ENCODE measurements around the gene DNAH12.
"Not testable (repeated sequence)": the region's sequence is repeated elsewhere in the genome, so short reads cannot be mapped to it uniquely, and the experiment has no call there.

The DNAH12 gene

DNA sequence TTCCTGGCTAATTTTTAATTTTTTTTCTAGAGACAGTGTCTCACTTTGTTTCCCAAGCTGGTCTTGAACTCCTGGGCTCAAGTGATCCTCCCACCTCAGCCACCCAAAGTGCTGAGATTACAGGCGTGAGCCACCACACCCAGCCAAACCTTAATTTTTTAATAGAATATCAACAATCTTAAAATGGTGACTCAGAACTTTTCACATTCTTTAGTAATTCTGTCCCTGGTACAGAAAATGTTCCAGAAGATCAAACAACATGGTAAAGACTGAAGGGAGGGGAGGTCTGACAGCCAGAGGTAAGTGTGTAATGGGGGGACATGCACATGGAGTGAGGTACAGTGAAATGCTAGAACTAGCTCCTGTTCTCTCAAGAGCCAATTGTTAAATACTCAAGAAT, 38.2 kb downstream of the DNAH12 start:
- Histone ChIP-seq H3K4me3 (ENCODE audit: low read length) (no peak overlapping the region), H3K27me3 (ENCODE audit: control insufficient read depth, insufficient read depth, low read length) (no peaks in the 10 kb centered on the region)

DNA sequence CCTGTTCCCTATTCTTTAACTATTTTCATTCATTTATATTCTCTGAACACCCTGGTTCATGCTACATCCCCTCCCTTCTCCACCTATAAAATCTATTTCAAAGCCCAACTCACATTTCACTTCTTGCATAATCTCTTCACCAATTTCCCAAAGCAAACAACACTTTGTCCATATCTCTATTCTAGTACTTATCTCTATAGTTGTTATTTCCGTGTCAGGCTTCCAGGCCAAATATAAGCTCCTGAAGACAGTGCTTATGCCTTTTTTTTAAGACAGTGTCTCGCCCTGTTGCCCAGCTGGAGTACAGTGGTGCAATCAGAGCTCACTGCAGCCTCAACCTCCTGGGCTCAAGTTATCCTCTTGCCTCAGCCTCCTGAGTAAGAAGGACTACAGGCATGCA, 43.6 kb downstream of the DNAH12 start:
- H3K27me3 ChIP-seq (ENCODE audit: control insufficient read depth, insufficient read depth, low read length), result no peaks in the 10 kb centered on the region
- no peaks in the 10 kb centered on the region for H3K4me1 ChIP-seq (ENCODE audit: control insufficient read depth, insufficient read depth, low read length)
- H3K36me3 ChIP-seq (ENCODE audit: control insufficient read depth, insufficient read depth, low read length), result no peaks in the 10 kb centered on the region
- no peak overlapping the region for H3K27ac ChIP-seq (ENCODE audit: low read depth, low read length)
- H3K9ac ChIP-seq (ENCODE audit: low read length), result no peak overlapping the region
- no peak overlapping the region for H3K4me3 ChIP-seq (ENCODE audit: low read length)

More for the DNA sequence above, 38.2 kb downstream of the DNAH12 start:
- no peaks in the 10 kb centered on the region for H3K4me1 ChIP-seq (ENCODE audit: control insufficient read depth, insufficient read depth, low read length)
- no peak overlapping the region for H3K9ac ChIP-seq (ENCODE audit: low read length)
- no peaks in the 10 kb centered on the region for H3K36me3 ChIP-seq (ENCODE audit: control insufficient read depth, insufficient read depth, low read length)
- H3K27ac ChIP-seq (ENCODE audit: low read depth, low read length), result no peak overlapping the region

DNA sequence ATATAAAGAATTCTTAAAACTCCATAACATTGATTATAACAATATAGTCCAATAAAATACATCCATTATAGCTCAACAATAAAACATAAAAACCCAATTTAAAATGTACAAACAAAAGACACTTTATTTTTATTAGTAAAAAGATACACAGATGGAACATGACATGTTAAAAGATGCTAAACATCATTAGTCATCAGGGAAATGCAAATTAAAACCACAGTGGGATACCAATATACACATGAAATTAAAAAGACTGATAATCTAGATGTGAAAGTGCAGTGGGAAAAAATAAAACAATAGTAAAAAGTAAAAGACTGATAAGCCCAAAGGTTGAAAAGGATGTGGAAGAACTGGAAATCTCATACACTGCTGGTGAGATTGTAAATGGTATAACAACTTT, 46.2 kb downstream of the DNAH12 start:
- H3K27me3 ChIP-seq (ENCODE audit: control insufficient read depth, insufficient read depth, low read length), result no peaks in the 10 kb centered on the region
- H3K4me1 ChIP-seq (ENCODE audit: control insufficient read depth, insufficient read depth, low read length), result no peaks in the 10 kb centered on the region
- no peaks in the 10 kb centered on the region for H3K36me3 ChIP-seq (ENCODE audit: control insufficient read depth, insufficient read depth, low read length)
- no peak overlapping the region for H3K4me3 ChIP-seq (ENCODE audit: low read length)
- H3K27ac ChIP-seq (ENCODE audit: low read depth, low read length), result no peak overlapping the region
- no peak overlapping the region for H3K9ac ChIP-seq (ENCODE audit: low read length)

DNA sequence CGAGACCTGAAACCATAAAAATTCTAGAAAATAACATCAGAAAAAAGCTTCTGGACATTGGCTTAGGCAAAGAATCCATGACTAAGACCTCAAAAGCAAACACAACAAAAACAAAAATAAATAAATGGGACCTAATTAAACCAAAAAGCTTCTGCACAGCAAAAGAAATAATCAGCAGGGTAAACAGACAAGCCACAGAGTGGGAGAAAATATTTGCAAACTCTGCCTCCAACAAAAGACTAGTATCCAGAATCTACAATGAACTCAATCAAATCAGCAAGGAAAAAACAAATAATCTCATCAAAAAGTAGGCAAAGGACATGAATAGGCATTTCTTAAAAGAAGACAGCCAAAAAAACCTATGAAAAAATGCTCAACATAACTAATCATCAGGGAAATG, 59.6 kb downstream of the DNAH12 start:
- H3K27ac ChIP-seq (ENCODE audit: low read depth, low read length), result no peak overlapping the region
- H3K4me1 ChIP-seq (ENCODE audit: control insufficient read depth, insufficient read depth, low read length), result no peaks in the 10 kb centered on the region
- no peak overlapping the region for H3K4me3 ChIP-seq (ENCODE audit: low read length)
- H3K27me3 ChIP-seq (ENCODE audit: control insufficient read depth, insufficient read depth, low read length), result no peaks in the 10 kb centered on the region
- H3K9ac ChIP-seq (ENCODE audit: low read length), result no peak overlapping the region
- no peaks in the 10 kb centered on the region for H3K36me3 ChIP-seq (ENCODE audit: control insufficient read depth, insufficient read depth, low read length)

DNA sequence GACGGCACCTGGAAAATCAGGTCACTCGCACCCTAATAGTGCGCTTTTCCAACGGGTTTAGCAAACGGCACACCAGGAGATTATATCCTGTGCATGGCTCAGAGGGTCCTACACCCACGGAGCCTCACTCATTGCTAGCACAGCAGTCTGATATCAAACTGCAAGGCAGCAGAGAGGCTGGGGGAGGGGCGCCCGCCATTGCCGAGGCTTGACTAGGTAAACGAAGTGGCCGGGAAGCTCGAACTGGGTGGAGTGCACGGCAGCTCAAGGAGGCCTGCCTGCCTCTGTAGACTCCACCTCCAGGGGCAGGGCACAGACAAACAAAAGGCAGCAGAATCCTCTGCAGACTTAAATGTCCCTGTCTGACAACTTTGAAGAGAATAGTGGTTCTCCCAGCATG, 67.0 kb downstream of the DNAH12 start:
- not testable (repeated sequence) for H3K27me3 ChIP-seq (ENCODE audit: control insufficient read depth, insufficient read depth, low read length)

DNA sequence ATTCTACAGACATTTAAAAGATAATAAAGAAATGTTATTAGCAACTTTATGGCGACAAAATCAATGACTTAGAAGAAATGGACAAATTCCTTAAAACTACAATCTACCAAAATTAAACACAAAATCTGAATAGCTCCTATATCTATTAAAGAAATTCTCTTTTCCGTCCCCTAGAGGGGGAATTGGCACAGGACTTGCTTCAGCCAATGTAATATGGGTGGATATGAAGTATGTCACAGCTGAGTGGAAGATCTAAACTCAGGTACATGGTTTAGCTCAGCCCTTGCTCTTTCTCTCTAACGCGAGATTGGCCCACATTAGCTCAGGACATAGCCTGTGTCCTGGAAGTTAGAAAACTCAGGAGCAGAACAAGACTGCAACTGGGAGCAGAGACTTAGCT, 79.3 kb downstream of the DNAH12 start:
- Histone ChIP-seq H3K4me3 (ENCODE audit: low read length) (no peak overlapping the region), H3K36me3 (ENCODE audit: control insufficient read depth, insufficient read depth, low read length) (no peaks in the 10 kb centered on the region), H3K27ac (ENCODE audit: low read depth, low read length) (no peak overlapping the region), H3K27me3 (ENCODE audit: control insufficient read depth, insufficient read depth, low read length) (no peaks in the 10 kb centered on the region), H3K4me1 (ENCODE audit: control insufficient read depth, insufficient read depth, low read length) (no peaks in the 10 kb centered on the region), H3K9ac (ENCODE audit: low read length) (no peak overlapping the region)

More for the DNA sequence above, 67.0 kb downstream of the DNAH12 start:
- H3K27ac ChIP-seq (ENCODE audit: low read depth, low read length); H3K4me1 ChIP-seq (ENCODE audit: control insufficient read depth, insufficient read depth, low read length); H3K9ac ChIP-seq (ENCODE audit: low read length); H3K4me3 ChIP-seq (ENCODE audit: low read length); H3K36me3 ChIP-seq (ENCODE audit: control insufficient read depth, insufficient read depth, low read length): not testable (repeated sequence)

DNA sequence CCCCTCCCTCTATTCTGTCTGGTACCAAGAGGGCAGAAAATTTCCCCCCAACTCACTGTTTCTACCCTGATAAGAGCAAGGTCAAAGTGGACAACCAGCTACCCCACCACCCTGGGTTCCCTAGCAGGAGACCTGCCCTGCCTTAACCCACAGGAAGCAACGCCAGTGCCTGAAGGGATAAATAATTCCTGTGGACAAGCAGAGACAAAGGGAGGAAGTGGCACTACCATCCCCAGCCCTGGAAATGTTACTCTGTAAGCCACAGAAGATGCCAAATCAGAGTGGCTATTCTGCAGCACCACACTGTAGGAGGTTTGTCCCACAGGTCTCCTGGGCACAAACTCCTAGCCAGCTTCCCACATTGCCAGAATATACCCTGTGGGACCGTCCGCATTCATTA, 80.1 kb downstream of the DNAH12 start:
- Histone ChIP-seq H3K27me3 (ENCODE audit: control insufficient read depth, insufficient read depth, low read length) (no peaks in the 10 kb centered on the region), H3K4me3 (ENCODE audit: low read length) (no peak overlapping the region)

DNA sequence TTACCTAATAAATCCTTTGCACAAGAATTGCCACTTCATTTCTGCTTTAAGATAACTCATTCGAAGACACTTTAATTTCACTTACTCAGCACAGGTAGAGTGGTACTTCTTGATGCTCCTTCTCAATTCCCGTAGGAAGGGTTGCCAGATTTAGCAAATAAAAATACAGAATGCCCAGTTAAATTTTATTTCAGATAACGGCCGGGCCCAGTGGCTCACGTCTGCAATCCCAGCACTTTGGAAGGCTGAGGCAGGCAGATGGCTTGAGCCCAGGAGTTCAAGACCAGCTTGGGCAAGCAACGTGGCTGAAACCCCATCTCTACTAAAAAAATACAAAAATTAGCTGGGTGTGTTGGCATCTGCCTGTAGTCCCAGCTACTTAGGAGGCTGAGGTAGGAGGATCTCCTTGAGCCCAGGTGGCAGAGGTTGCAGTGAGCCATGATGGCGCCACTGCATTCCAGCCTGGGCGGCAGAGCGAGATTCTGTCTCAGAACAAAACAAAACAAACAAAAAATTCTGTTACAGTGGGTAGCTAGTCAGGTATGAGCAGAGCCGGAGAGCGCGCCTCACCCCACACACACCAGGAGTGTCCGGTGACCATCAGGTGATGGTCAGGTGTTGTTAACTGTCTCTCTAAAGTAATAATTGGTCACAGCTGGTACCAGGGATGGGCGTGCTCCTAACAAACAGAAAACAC, 92.8 kb downstream of the DNAH12 start:
- Histone ChIP-seq H3K27ac (ENCODE audit: low read depth, low read length) (no peak overlapping the region), H3K9ac (ENCODE audit: low read length) (no peak overlapping the region), H3K27me3 (ENCODE audit: control insufficient read depth, insufficient read depth, low read length) (no peaks in the 10 kb centered on the region), H3K36me3 (ENCODE audit: control insufficient read depth, insufficient read depth, low read length) (no peaks in the 10 kb centered on the region), H3K4me1 (ENCODE audit: control insufficient read depth, insufficient read depth, low read length) (no peaks in the 10 kb centered on the region), H3K4me3 (ENCODE audit: low read length) (no peak overlapping the region)

More for the DNA sequence above, 80.1 kb downstream of the DNAH12 start:
- Histone ChIP-seq H3K9ac (ENCODE audit: low read length) (no peak overlapping the region), H3K4me1 (ENCODE audit: control insufficient read depth, insufficient read depth, low read length) (no peaks in the 10 kb centered on the region), H3K27ac (ENCODE audit: low read depth, low read length) (no peak overlapping the region), H3K36me3 (ENCODE audit: control insufficient read depth, insufficient read depth, low read length) (no peaks in the 10 kb centered on the region)

DNA sequence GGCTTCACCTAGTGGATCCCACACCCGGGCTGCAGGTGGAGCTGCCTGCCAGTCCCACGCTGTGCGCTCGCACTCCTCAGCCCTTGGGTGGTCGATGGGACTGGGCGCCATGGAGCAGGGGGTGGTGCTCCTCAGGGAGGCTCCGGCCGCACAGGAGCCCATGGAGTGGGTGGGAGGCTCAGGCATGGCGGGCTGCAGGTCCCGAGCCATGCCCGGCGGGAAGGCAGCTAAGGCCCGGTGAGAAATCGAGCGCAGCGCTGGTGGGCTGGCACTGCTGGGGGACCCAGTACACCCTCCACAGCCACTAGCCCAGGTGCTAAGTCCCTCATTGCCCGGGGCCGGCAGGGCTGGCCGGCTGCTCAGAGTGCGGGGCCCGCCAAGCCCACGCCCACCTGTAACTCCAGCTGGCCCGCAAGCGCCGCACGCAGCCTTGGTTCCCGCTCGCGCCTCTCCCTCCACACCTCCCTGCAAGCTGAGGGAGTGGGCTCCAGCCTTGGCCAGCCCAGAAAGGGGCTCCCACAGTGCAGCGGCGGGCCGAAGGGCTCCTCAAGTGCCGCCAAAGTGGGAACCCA, 94.8 kb downstream of the DNAH12 start:
- not testable (repeated sequence) for H3K9ac ChIP-seq (ENCODE audit: low read length); H3K27me3 ChIP-seq (ENCODE audit: control insufficient read depth, insufficient read depth, low read length); H3K4me3 ChIP-seq (ENCODE audit: low read length); H3K36me3 ChIP-seq (ENCODE audit: control insufficient read depth, insufficient read depth, low read length); H3K4me1 ChIP-seq (ENCODE audit: control insufficient read depth, insufficient read depth, low read length); H3K27ac ChIP-seq (ENCODE audit: low read depth, low read length)

DNA sequence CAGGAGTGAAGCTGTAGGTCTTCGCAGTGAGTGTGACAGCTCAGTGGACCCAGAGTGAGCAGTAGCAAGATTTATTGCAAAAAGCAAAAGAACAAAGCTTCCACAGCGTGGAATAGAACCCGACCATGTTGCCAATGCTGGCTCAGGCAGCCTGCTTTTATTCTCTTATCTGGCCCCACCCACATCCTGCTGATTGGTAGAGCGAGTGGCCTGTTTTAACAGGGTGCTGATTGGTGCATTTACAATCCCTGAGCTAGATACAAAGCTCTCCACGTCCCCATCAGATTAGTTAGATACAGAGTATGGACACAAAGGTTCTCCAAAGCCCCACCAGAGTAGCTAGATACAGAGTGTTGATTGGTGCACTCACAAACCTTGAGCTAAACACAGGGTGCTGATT, 95.7 kb downstream of the DNAH12 start:
- not testable (repeated sequence) for H3K27ac ChIP-seq (ENCODE audit: low read depth, low read length); H3K9ac ChIP-seq (ENCODE audit: low read length); H3K36me3 ChIP-seq (ENCODE audit: control insufficient read depth, insufficient read depth, low read length); H3K27me3 ChIP-seq (ENCODE audit: control insufficient read depth, insufficient read depth, low read length); H3K4me3 ChIP-seq (ENCODE audit: low read length); H3K4me1 ChIP-seq (ENCODE audit: control insufficient read depth, insufficient read depth, low read length)

DNA sequence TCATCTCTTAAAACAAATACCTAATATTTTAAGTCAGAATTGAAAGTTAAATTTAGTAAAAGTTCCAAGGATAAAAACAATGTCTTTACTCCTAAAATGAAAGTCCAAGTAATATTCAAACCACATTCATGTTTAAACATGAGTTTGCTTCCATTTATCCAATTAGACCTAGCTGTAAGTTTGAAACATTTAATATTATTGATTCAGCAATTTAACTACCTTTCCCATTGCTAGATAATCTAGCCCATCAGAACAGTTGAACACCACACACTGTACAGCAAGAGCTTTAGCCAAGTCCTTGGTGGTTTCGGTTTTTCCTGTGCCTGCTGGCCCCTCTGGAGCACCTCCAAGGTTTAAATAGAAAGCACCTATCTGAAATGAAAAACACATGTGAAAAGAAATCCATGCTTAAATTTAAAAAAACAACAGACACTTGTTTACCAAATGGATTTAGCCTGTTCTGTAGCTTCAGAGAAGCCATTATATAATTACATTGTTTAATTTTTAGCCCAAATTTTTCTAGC, 97.8 kb downstream of the DNAH12 start:
- Histone ChIP-seq H3K27me3 (ENCODE audit: control insufficient read depth, insufficient read depth, low read length) (no peaks in the 10 kb centered on the region), H3K4me1 (ENCODE audit: control insufficient read depth, insufficient read depth, low read length) (no peaks in the 10 kb centered on the region), H3K9ac (ENCODE audit: low read length) (no peak overlapping the region), H3K4me3 (ENCODE audit: low read length) (no peak overlapping the region), H3K27ac (ENCODE audit: low read depth, low read length) (no peak overlapping the region), H3K36me3 (ENCODE audit: control insufficient read depth, insufficient read depth, low read length) (no peaks in the 10 kb centered on the region)

DNA sequence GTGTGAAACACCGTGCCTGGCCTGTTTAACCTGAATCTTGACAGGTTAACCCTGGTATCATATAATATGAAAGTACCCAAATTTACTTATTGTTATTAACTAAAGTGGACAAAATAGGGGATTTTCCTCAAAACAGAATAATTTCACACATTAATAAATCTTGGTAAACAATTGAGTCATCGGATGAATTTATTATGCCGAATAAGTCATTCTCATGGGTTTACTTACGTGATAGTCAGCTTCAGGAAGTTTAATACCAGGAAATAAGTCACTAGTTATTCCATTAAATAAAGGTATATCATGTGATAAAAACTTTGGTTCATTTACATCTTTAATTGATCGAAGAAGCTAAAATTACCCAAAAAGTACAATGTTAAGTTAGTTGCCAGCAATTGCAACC, 99.7 kb downstream of the DNAH12 start:
- no peaks in the 10 kb centered on the region for H3K4me1 ChIP-seq (ENCODE audit: control insufficient read depth, insufficient read depth, low read length)
- H3K9ac ChIP-seq (ENCODE audit: low read length), result no peak overlapping the region
- no peaks in the 10 kb centered on the region for H3K27me3 ChIP-seq (ENCODE audit: control insufficient read depth, insufficient read depth, low read length)
- no peak overlapping the region for H3K27ac ChIP-seq (ENCODE audit: low read depth, low read length)
- H3K4me3 ChIP-seq (ENCODE audit: low read length), result no peak overlapping the region
- no peaks in the 10 kb centered on the region for H3K36me3 ChIP-seq (ENCODE audit: control insufficient read depth, insufficient read depth, low read length)

DNA sequence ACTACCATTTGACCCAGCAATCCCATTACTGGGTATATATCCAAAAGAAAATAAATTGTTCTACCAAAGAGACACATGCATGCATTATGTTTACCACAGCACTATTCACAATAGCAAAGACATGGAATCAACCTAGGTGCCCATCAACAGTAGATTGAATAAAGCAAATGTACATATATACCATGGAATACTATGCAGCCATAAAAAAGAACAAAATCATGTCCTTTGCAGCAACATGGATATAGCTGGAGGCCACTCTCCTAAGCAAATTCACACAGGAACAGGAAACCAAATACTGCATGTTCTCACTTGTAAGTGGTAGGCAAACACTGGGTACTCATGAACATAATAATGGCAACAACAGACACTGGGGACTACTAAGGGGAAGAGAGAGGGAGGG, 104.0 kb downstream of the DNAH12 start:
- H3K27ac ChIP-seq (ENCODE audit: low read depth, low read length); H3K4me1 ChIP-seq (ENCODE audit: control insufficient read depth, insufficient read depth, low read length); H3K9ac ChIP-seq (ENCODE audit: low read length); H3K4me3 ChIP-seq (ENCODE audit: low read length); H3K27me3 ChIP-seq (ENCODE audit: control insufficient read depth, insufficient read depth, low read length); H3K36me3 ChIP-seq (ENCODE audit: control insufficient read depth, insufficient read depth, low read length): not testable (repeated sequence)
